ENCODE results near the gene KIF3A.

Gene KIF3A

DNA sequence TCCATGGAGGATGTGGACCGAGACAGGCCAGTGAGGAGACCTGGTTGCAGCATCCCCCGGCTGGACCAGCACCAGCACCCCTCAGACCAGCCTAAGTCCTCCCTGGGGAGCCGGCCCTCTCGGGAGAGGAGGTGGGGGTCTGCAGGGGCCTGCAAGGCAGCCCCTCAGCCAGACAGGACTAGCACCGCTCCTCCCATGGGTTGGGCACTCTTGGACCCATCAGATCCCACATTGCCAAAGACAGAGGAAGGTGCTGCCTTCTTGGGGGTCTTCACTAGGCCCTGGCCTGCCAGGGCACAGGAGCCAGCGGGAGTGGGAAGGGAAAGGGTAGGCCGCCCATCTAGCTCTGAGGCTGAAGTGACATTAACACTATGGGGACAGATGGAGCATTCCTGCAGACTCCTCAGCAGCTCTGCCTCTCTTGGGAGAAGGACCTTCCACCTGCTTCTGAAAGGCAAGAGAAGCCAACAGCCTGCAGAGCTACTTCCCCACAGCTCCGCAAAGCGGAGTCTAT, 72.6 kb downstream of the KIF3A start:
- H3K4me3 ChIP-seq (ENCODE audit: low read depth, low read length): no peak overlapping the region

GRCh38 chr5:132663771-132664695, 73.3 kb downstream of the KIF3A start:
- H3K4me3 ChIP-seq (ENCODE audit: low read depth, low read length): no peak overlapping the region

- no peak overlapping the region for H3K4me3 ChIP-seq (ENCODE audit: low read depth, low read length)
Measured at GRCh38 chr5:132662925-132663770, 74.2 kb downstream of the KIF3A start.

DNA sequence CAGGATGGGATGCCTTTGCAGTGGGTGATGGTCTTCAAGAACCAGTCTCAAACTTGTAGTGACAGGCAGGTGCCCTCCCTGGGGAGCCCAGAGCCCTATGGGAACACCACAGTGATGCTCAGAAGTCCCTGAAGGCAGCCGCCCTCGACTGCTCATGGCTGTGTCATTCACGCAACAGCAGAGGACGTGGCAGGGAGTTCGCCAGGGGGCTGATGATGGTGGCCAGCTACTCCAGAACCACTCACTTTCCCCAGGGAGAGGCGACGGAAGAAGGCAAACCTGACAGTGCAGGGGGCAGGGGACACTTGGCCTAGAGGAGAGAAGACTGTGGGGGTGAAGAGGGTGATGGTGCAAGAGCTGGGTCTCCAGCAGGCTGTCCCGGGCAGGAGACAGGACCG, 75.3 kb downstream of the KIF3A start:
- no peak overlapping the region for H3K4me3 ChIP-seq (ENCODE audit: low read depth, low read length)

DNA sequence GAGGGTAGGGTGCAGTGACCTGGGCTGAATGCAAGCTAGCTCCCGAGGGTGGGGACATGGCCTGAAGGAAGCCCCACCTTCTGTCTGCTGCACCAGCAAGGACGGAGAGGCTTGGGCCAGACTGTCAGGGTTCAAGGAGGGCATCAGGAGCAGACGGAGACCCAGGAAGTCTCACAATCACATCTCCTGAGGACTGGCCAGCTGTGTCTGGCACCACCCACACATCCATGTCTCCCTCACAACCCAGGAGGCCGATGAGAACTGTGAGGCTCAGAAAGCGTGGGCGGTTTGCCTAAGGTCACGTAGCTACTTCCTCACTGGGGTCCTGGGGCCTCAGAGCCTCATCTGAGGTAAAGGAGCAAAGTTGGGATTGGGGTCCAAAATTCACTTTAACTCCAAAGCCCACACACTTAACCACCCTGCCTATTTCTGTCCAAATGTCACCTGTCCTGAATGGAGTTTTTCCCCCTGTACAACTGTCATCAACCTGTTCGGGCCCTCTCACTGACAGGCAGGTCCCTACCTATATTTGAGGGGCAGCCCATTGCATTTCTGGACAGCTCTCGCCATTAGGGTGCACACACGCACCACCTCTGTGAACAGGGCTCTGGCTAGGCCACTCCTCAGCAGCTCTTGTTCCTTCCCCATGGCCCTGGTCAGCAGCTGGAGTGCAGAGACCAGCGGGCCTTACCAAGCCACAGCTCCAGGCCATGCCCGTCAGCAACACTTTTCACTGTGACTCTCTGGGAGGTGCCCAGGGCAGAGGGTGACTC, 75.9 kb downstream of the KIF3A start:
- H3K4me3 ChIP-seq (ENCODE audit: low read depth, low read length): no peak overlapping the region

DNA sequence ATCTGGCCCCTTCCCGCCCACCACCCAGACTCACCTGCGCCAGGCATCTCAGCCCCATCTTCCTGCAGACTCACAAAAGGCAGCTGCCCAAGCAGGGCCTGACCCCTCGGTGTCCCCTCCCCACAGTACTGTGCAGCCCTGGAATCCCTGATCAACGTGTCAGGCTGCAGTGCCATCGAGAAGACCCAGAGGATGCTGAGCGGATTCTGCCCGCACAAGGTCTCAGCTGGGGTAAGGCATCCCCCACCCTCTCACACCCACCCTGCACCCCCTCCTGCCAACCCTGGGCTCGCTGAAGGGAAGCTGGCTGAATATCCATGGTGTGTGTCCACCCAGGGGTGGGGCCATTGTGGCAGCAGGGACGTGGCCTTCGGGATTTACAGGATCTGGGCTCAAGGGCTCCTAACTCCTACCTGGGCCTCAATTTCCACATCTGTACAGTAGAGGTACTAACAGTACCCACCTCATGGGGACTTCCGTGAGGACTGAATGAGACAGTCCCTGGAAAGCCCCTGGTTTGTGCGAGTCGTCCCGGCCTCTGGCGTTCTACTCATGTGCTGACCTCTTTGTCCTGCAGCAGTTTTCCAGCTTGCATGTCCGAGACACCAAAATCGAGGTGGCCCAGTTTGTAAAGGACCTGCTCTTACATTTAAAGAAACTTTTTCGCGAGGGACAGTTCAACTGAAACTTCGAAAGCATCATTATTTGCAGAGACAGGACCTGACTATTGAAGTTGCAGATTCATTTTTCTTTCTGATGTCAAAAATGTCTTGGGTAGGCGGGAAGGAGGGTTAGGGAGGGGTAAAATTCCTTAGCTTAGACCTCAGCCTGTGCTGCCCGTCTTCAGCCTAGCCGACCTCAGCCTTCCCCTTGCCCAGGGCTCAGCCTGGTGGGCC, 77.5 kb downstream of the KIF3A start:
- H3K4me3 ChIP-seq (ENCODE audit: low read depth, low read length): no peak overlapping the region

GRCh38 chr5:132658381-132659302, 78.7 kb downstream of the KIF3A start:
- H3K4me3 ChIP-seq (ENCODE audit: low read depth, low read length): no peak overlapping the region

DNA sequence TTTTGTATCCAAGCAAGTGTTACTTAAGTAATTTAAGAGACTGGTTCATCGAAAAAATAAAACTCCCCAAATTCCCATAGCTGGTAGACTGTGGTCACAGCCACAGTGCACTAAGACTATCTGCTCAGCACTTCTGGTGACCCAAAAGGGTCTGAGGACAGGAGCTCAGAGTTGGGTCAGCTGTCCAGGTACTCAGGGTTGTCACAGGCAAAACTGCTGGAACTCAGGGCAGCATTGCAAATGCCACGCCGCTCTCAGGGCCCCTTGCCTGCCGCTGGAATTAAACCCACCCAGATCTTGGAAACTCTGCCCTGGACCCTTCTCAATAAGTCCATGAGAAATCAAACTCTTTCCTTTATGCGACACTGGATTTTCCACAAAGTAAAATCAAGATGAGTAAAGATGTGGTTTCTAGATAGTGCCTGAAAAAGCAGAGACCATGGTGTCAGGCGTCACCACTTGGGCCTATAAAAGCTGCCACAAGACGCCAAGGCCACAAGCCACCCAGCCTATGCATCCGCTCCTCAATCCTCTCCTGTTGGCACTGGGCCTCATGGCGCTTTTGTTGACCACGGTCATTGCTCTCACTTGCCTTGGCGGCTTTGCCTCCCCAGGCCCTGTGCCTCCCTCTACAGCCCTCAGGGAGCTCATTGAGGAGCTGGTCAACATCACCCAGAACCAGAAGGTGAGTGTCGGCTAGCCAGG, 79.5 kb downstream of the KIF3A start, which contains the start of gene IL13:
IL13 (plus strand) TSS at position 498 of the 705 bp plus-strand sequence; CDS start at position 512, 14 bp downstream.
- no peak within 1 kb of the TSS for H3K4me3 ChIP-seq (ENCODE audit: low read depth, low read length)

GRCh38 chr5:132656774-132657355, 80.5 kb downstream of the KIF3A start:
- no peak overlapping the region for H3K4me3 ChIP-seq (ENCODE audit: low read depth, low read length)

GRCh38 chr5:132655821-132656773, 81.2 kb downstream of the KIF3A start:
- H3K4me3 ChIP-seq (ENCODE audit: low read depth, low read length): peak overlapping the region; percentile 5

DNA sequence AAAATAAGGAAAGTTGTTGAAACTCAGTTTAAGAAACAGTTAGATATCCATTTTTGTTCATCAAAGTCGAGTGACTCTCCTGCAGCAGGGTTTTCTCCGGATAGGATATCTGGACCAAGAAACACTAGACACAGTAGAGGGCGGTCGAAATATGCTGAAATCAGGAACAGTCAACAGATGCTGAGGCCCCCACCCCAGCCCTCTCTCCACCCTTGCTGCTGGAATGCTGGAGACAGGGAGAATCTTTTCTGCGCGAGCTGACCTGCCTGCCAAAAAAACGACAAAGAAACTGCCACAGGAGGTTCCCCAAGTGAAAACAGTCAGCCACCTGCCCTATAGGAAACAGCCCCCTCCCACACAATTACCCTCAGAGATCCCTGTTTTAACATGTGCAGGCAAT, 83.6 kb downstream of the KIF3A start:
- no peak overlapping the region for H3K4me3 ChIP-seq (ENCODE audit: low read depth, low read length)

GRCh38 chr5:132651838-132652469, 85.4 kb downstream of the KIF3A start:
- H3K4me3 ChIP-seq (ENCODE audit: low read depth, low read length): no peak overlapping the region

GRCh38 chr5:132648355-132648754, 89.0 kb downstream of the KIF3A start:
- H3K4me3 ChIP-seq (ENCODE audit: low read depth, low read length): no peak overlapping the region

DNA sequence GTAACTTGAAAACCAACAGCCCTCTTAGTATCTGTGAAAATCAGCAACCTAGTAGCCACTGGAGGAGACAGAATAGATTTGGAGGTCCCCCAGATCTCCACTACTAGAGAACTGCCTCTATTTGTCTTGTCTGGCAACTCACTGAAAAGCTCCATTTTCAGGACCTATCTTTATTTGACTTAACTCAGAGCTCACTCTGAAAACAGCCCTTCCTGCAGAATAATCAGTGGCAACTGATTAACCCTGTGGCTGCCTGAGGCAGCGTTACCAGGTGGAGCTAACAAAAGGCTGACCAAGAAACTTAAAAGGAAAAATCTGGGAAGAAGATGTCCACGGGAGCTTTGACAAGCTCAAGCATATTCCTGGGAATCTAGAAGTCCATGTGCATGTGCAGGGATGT, 89.9 kb downstream of the KIF3A start:
- H3K4me3 ChIP-seq (ENCODE audit: low read depth, low read length): no peak overlapping the region

DNA sequence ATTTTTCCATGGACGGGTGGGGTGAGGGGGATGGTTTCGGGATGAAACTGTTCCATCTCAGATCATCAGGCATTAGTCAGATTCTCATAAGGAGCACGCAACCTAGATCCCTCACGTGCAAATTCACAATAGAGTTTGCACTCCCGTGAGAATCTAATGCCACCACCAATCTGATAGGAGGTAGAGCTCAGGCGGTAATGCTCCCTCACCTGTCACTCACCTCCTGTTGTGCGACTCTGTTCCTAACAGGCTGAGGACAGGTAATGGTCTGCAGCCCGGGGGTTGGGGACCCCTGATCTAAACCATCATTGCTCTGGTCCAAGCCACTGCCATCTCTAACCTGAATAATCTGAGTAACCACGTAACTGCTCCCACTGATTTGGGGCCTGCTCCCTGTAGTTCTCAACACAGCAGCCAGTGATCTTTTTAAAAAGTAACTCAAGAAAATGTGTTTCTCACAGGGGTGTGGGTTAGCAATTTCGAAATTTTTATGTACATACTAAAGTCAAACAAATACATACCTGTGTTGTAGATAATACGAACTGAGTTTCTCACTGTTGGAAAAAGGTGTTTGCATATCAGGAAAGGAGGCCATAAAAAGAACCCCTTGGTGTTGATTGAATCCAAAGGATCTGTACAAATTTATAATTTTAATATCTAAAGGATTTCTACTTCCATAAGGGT, 90.6 kb downstream of the KIF3A start:
- no peak overlapping the region for H3K4me3 ChIP-seq (ENCODE audit: low read depth, low read length)

- no peak overlapping the region for H3K4me3 ChIP-seq (ENCODE audit: low read depth, low read length)
Measured at GRCh38 chr5:132644177-132644576, 93.2 kb downstream of the KIF3A start.
